ENCODE data around the gene TP73. TPM values are rescaled to one million over a fixed set of nuclear protein-coding genes. Genes with fewer than 3 reads are reported as not detected.

Gene TP73
- total RNA-seq, 2 donors from 2014 or later: 0.11 to 0.70 TPM

DNA sequence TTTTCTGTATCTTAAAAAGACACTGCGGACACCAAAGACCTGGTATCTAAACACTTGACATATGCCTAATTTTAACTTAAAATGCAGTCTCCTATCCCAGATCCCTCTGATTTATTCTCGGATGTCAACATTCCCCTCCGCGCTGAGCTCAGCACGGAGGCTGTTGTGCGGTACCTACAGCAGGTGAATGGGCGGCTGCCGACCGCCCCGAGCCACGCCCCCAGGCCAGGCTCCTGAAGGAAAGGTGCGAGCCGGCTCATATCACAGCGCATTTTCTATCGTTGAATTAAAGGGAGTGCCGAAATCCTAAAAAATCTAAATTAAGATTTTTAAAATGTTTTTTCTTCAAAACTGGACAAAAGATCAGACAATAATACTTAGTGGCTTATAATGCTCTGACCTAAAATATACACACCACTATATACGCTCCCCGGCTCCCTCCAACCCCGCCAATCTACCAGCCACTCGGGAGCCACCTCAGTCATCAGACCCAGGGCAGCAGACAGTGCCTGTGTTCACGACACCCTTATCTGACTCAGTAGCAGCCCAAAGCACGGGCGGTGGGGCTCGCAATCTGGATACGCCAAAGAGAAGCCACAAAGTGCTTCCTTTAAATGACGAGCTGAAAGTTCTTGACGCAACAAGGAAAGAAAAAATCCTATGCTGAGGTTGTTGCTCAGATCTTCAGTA, 6.5 kb upstream of the TP73 start:
- ATAC-seq (no peak), DNase-seq (peak in 1 of 2 donors; percentile 8)
- intact Hi-C loops (cut with DNase I, micrococcal nuclease): no loop called here

DNA sequence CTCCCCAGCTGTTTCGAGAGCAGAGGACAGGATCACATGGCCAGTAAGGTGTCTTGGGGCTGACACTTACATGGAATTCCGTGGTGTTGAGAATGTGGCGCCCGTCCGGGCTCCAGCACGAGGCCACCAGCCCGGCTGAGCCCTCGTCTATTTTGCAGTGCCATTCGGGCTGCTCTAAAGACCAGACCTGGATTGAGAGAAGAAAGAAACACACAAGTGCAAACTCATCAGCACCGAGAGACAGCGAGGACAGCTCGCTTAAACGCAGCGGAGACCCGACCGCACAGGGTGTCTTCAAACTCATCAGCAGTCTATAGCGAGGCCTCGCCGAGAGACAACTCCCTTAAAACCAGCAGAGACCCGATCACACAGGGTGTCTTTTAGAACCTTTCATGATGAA, 5.7 kb upstream of the TP73 start:
- ATAC-seq: no peak
- intact Hi-C loops (cut with DNase I, micrococcal nuclease): no loop called here
- DNase-seq: peak in 1 of 2 donors; percentile 10

DNA sequence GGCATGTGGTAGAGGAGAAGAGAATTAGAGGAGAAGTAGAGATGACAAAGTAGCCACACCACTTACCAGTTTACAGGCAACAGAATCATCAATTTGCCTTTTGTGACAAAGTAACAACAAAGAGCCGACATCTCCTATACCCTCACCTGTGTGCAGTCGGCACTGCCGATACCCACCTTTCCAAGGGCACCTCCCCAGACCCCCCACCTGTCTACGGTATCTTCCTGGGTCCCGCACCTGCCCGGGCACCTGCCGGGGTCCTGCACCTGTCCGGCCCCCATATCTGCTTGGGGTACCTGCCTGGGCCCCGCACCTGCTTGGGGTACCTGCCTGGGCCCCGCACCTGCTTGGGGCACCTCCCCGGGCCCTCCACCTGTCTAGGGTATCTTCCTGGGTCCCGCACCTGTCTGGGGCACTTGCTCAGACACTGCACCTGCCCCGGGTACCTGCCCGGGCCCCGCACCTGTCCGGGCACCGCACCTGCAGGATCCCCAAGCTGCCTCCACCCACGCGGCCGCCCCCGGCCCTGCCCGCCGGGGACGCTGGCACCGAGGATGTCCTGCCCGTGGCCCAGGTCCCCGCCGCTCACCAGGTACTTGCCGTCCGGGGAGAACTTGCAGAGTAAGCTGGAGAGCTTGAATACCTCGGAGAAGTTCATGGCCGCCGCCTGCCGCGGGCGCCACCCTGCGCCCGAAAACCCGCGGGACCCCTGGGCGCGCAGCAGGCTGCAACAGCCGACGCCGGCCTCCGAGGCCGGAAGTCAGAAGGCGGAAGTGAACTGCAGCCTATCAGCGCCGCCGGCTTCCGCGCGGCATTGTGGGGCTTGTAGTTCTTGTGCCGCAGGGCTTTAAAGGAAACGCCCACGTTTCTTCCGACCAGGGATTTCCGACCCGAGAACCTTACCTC, 2.7 kb upstream of the TP73 start, which contains the start of gene WRAP73:
WRAP73 (minus strand) TSS at position 762 of the 906 bp plus-strand sequence; CDS start at position 658, 104 bp downstream.
- peak; percentile 89 to 94 for DNase-seq
- ATAC-seq: peak; percentile 97
- intact Hi-C loops (cut with DNase I, micrococcal nuclease): no loop called here

DNA sequence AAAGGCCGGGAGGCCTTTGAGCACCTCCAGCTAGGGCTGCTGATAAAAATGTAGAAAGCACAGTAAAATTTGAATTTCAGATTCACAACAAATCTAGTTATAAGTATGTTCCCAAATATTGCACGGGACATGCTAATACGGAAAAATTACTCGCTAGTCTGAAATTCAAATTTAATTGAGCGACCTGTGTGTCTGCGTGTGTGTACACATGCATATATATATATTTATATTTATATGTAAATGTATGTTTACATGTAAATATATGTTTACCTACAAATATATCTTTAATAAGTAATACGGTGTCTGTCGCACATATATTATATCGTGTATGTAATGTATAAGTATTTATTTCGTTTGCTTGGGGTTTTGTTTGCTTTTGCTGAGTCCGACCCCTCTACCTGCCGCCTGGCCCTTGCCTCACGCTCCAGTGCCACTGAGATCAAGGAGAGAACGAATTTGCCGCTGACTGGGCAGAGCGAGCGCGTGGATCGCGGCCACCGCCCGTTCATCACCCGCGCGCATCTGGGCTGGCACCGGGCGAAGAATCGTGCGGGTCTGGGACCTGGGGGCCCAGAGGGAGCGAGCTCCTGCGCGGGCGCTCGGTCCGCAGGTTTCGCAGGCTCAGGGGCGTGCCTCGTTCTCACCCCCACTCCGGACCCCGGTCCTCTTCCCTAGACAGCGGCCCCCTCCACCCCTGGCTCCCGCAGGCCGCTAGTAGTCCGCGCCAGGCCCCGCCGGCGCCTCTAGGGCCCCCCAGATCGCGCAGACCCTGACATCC, 1.9 kb upstream of the TP73 start:
- ATAC-seq: no peak
- DNase-seq: peak in 1 of 2 donors; percentile 23
- intact Hi-C loops (cut with DNase I, micrococcal nuclease): no loop called here

DNA sequence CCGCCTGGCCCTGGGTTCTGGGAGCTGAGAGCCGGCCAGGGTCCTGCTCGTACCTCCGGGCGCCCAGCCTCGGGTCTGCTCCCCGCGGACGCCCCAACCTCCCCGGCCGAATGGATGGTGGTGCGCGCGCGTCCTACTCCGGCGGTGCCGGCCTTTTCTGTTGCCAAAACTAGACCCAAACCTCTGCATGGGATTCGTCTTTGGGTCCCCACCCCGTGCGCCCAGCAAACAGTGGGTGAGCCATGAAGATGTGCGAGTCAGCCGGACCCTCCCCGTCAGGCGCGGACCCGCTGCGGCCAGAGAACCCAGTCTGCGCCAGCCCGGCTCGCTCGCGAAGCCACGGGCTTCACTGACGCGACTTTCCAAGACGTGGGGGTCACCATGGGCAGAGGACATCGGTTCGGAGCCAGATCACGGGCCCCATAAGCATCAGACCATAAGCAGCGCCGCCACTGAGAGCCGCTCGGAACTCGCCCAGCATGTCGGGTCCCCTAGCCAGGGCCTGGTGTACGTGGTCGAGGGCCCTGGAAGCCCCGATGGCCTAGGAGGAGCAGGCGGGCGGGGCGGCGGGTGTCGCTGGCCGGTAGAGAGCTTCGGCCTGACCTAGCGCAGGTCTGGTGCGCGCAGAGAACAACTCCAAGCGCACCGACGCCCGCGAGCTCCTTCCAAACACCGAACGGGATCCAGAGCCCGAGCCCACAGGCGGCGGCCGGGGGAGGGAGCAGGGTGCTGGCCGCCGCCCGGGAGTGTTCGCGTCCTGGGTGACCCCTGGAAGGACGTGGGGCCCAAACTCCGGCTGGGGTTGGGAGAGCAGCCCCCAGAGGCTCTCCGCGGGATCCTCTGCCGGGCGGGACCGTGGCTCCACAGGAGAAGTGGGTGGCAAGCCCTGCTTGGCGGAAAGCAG, 1.0 kb upstream of the TP73 start:
- DNase-seq (peak in 1 of 2 donors; percentile 23), ATAC-seq (no peak)
- intact Hi-C loops (cut with DNase I, micrococcal nuclease): no loop called here

DNA sequence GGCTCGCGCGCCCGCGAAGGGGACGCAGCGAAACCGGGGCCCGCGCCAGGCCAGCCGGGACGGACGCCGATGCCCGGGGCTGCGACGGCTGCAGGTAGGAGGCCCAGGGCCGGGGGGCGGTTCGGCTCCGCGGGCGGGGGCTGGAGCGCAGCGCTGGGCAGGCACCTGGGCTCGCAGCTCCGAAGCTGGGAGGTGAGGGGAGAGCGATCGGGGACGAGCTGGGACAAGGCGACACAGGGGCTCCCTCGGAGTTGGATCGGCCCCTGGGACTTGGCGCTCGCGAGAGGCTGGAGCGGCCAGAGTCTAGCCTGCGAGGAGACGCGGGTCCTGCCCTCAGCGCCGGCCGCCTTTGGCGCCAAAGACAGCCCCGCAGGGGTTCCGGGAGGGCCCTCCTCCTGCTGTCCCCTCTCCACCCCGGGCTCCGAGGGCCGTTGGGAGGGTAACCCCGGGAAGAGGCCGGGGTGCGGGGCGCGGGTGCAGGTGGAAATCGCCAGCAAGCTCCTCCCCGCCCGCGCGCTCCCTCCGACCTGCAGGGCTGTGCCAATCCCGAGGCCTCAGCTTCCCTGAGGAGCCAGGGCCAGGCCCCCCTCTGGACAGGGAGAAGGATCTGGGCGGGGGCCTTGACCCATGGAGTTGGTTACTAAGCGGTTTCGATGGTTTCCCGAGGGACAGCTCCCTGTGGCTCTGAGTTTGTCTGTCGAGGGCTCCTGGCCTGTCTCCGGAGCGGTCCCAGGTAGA, 401 bp downstream of the TP73 start:
- ATAC-seq (no peak), DNase-seq (peak in 1 of 2 donors; percentile 20)

DNA sequence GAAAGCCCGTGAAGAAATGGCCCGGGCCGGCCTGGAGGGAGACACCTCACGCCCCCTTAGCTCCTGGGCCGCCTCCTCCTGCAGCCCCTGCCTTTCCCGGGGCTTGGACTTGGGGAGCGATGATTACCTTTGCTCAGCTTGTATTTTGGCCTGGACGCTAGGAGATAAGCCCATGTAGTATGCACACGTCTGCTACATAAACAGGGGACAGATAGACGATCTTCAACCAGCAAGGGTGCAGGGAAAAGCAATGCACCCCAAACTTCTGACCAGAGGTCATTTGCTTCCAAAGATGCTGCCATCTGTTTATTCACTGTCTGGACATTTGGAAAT, 936 bp downstream of the TP73 start:
- DNase-seq (peak in 1 of 2 donors; percentile 10), ATAC-seq (no peak)
- intact Hi-C loops (cut with DNase I, micrococcal nuclease): no loop called here

More for the DNA sequence above, 401 bp downstream of the TP73 start:
- intact Hi-C loops (cut with DNase I, micrococcal nuclease): no loop called here

DNA sequence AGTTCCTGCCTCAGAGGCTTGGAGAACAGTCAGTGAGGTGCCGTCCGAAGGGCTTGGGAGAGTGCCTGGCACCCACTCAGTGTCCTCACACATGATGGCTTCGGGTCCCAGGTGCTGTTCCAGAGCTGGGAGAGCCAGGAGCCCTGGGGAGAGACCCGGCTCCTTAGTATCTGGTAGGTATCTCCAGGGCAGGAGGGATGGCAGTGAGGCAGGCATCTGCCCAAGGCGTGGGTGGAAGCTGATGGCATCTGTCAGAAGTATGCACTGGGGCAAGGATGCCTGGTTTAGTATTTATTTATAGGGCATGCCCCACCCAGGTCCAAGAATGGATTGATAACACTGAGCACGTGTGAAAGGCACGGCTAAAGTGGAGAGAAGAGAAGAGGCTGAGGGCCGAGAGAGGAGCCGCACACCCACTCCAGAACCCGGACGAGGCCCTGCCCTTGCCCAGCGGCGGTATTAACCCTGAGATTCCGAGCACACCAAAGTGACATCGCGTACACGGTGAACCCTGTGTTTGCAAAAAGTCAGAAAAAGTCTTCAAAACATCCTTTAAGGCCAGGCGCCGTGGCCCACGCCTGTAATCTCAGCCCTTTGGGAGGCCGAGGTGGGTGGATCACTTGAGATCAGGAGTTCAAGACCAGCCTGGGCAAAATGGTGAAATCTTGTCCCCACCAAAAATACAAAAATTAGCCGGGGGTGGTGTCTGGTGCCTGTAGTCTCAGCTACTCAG, 2.4 kb downstream of the TP73 start:
- ATAC-seq (no peak), DNase-seq (peak in 1 of 2 donors; percentile 12)
- intact Hi-C loops (cut with DNase I, micrococcal nuclease): no loop called here

DNA sequence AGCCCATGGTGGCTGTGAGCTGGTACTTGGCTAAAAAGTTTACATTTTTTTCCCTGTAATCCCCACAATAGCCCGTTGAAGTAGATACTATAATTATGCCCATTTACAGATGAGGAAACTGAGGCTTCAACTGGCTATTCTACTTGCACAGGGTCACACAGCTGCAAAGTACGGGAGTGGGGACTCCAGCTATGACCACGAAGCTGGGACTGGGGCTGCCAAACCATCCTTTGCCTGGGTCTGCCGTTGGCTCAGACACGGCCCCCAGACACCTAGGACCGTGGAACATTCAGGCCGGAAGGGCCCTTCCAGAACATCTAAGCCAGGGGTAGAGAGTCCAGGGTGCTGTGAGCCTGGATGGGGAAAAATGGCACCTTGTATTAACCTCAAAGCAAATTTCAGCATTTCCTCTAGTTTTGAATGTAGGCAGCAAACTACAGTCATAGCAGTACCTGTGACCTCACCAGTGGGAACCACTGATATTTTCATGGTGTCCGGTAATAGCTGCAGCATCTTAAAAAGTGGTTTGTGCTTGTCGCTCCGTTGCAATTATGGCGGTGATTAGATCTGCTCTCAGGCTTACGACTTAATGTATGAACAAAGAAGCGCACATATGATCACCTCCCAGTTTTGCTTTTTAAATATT, 4.3 kb downstream of the TP73 start:
- DNase-seq (peak in 1 of 2 donors; percentile 8), ATAC-seq (no peak)
- intact Hi-C loops (cut with DNase I, micrococcal nuclease): no loop called here

DNA sequence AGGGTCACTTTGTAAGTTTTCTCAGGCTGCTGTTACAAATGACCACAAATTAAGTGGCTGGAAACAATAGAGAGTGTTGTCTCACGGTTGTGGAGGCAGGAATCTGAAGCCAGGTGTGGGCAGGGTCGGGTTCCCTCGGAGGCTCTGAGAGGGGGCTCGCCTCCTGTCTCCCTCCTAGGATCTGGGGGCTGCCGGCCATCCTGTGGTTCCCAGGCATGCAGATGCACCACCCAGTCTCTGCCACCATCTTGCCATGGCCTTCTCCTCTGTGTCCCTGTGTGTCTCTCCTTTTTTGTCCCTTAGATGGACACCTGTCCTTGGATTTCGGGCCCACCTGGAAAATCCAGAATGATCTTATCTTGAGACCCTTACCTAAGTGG, 4.8 kb downstream of the TP73 start:
- DNase-seq (peak in 1 of 2 donors; percentile 10), ATAC-seq (no peak)

DNA sequence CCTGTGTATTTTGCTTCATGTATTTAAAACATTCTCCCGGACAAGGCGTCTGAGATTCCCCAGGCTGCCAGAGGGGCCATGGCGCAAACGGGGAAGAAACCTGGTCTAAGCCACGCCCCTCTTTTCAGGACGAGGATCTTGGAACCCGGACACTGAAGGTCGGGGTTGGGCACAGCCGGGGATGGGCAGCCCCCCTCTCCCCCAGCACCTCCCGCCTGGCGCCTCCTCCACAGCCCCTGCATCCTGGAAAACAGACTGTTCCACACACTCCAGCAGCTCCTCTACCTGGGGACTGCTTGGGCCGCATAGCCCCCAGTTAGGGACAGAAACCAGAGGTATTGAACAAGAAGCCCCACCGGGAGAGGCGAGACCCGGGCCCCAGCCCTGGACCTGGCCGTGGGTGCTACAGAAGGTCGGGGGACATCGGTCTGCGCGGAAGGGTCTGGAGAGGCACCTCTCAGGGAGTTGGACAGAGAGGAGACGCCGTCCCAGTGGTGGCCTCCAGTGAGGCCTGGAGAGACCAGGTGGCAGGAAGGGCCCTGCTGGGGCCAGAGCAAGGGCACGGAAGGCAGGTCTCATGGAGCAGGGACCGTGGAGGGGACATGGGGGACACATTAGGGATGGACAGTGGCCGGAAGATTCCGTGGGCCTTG, 5.4 kb downstream of the TP73 start:
- intact Hi-C loops (cut with DNase I, micrococcal nuclease): no loop called here
- DNase-seq (peak in 1 of 2 donors; percentile 16), ATAC-seq (no peak)

More for the DNA sequence above, 4.8 kb downstream of the TP73 start:
- intact Hi-C loops (cut with DNase I, micrococcal nuclease): no loop called here

DNA sequence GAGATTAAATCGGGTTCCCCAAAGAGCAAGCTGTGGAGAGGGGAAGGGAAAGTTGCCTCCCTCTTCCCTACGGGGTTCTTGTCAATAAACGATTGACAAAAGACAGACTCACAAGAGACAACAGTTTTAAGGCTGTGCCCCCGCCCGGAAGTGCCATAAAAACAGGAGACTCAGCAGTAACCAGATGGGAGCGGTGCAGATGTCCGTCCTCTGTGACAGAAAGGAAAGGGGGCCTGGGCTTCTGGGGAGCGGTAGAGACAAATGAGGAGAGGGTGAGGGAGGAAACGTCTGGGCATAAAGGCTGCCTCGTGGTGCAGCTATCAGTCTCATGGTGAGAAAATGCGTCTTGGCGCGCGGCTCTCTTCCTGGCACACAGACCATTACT, 5.9 kb downstream of the TP73 start:
- DNase-seq (peak in 1 of 2 donors; percentile 5), ATAC-seq (no peak)
- intact Hi-C loops (cut with DNase I, micrococcal nuclease): no loop called here

DNA sequence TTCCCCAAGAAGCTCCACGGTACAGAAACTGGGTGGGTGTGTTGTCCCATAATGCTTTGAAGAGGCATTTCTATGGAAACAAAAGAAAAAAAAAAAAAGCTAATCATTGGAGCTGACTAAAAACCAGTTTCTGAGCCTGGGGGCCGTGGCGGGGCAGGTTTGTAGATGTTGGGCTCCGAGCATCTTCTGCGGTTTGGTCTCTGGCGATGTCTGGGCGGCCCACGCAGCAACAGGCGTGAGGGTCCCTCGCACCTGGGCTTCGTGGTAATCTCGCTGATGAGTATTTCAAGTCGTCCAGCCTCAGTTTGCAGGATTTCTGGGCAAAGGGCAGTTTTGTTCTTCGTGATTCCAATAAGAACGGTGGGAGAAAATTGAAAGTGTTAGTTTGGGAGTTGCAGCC, 6.8 kb downstream of the TP73 start:
- intact Hi-C loops (cut with DNase I, micrococcal nuclease): no loop called here
- ATAC-seq: no peak
- no peak for DNase-seq

DNA sequence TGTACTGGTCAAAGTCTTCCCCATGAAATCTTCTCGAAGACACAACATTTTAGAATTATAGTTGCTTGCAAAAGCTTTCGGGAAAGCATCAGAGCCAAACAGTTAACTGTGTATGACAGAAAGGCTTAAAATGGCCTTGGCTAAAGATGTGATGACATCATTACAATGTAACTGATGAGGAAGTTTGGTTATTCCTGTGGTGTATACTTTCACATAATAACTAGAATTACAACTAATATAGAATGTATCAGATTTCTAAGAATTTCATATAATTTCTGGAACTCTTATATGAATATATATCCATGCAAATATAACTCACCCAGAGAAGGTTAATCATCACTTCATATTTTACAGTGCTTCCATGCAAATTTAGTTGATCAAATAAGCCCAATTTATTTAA, 8.4 kb downstream of the TP73 start:
- DNase-seq: no peak
- ATAC-seq: no peak
- intact Hi-C loops (cut with DNase I, micrococcal nuclease): no loop called here

DNA sequence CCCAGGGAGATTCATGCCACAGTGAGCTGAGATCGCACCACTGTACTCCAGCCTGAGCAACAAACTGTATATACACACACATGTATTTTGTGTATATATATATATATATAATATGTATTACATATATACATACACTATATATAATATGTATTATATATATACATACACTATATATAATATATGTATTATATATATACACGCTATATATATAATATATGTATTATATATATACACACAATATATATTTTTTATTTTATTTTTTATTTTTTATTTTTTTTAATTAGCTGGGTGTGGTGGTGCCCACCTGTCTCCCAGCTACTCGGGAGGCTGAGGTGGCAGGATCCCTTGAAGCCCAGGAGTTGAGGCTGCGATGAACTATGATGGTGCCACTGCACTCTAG, 9.3 kb downstream of the TP73 start:
- ATAC-seq (no peak), DNase-seq (no peak)
- intact Hi-C loops (cut with DNase I, micrococcal nuclease): no loop called here

DNA sequence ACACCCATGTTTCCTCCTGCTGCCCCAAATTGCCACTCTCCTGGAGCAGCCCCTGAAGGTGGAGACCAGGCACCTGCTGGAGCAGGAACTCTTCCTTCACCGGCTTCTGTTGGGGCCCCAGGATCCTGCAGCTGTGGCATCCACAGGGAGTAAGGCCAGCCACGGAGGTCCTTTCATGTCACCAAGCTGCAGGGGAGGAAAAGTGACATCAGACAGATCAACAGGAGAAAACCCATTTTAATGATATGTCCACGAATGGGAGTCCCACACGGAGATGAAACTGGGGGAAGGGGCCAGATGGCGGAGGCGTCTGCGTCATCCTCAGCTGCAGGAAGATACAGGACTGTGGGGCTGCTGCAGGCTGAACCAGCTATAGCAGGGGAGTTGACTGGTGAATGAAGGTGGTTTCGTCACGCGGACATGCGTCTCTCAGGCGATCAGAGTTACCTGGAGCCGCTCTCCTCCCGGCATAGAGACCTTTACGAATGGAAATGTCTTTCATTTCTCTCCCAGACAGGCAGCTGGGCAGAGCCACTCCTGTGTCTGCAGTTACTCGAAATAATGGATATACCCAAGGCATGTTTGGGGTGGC, 9.9 kb downstream of the TP73 start:
- ATAC-seq (no peak), DNase-seq (peak in 1 of 2 donors; percentile 11)
- intact Hi-C loops (cut with DNase I, micrococcal nuclease): no loop called here

All from left colon (tissue), 2 donors.